Measurements from ENCODE around the gene ARHGAP9. TPM values are rescaled to one million over a fixed set of nuclear protein-coding genes. Genes with fewer than 3 reads are reported as not detected.

ARHGAP9 gene
- total and polyA plus RNA-seq, 8 donors = 2.3 to 28.1 (median 6.7) TPM; not detected in 1

- Histone ChIP-seq H3K9me3 (no peaks in the 10 kb centered on the region), H3K4me3 (no peak overlapping the region), H3K36me3 (no peaks in the 10 kb centered on the region), H3K4me1 (peaks cover 2 to 11% (median 8%) of the 10 kb centered on the region in 4 donors), H3K27ac (no peak overlapping the region), H3K27me3 (peaks cover 0 to 32% (median 0%) of the 10 kb centered on the region in 3 donors)
- no peak for DNase-seq
- no peak for TF ChIP-seq CTCF (IDR thresholded peaks at IDR 0.05)
- no peak for TF ChIP-seq POLR2A (IDR thresholded peaks at IDR 0.05)
- TF ChIP-seq POLR2AphosphoS5 (IDR thresholded peaks at IDR 0.05) = no peak
- TF ChIP-seq EP300 (IDR thresholded peaks at IDR 0.05) = no peak
- intact Hi-C loops (cut with DNase I; ENCODE audit: low total_unique reads) = no loop called here
- 52 to 68% (median 57%) methylated on average over 5 of the region's 5 CpGs for WGBS, 5 donors
Observed at GRCh38 chr12:57483466-57483865, 3.8 kb upstream of the ARHGAP9 start.

GRCh38 chr12:57481671-57482070 is 2.0 kb upstream of the ARHGAP9 start:
- Histone ChIP-seq H3K9me3 (no peaks in the 10 kb centered on the region), H3K27me3 (peaks cover 0 to 50% (median 16%) of the 10 kb centered on the region in 3 donors), H3K36me3 (no peaks in the 10 kb centered on the region), H3K27ac (no peak overlapping the region), H3K4me3 (no peak overlapping the region), H3K4me1 (peaks cover 0 to 1% (median under 1%) of the 10 kb centered on the region in 4 donors)
- no peak for DNase-seq
- 69 to 78% (median 76%) methylated on average over 1 of the region's 1 CpG for WGBS, 5 donors
- intact Hi-C loops (cut with DNase I; ENCODE audit: low total_unique reads) = no loop called here
- no peak for TF ChIP-seq CTCF (IDR thresholded peaks at IDR 0.05)
- no peak for TF ChIP-seq POLR2AphosphoS5 (IDR thresholded peaks at IDR 0.05)
- TF ChIP-seq EP300 (IDR thresholded peaks at IDR 0.05) = no peak
- TF ChIP-seq POLR2A (IDR thresholded peaks at IDR 0.05) = no peak

GRCh38 chr12:57479043-57479375 is 657 bp downstream of the ARHGAP9 start:
- 74 to 85% (median 81%) methylated on average over 10 of the region's 10 CpGs for WGBS, 5 donors
- intact Hi-C loops (cut with DNase I; ENCODE audit: low total_unique reads) = no loop called here
- peaks cover 0 to 70% (median 41%) of the 10 kb centered on the region in 3 donors for H3K27me3 ChIP-seq
- H3K36me3 ChIP-seq = peaks cover 0 to 11% (median 0%) of the 10 kb centered on the region in 4 donors
- TF ChIP-seq CTCF (IDR thresholded peaks at IDR 0.05) (no peak), EP300 (IDR thresholded peaks at IDR 0.05) (no peak), POLR2A (IDR thresholded peaks at IDR 0.05) (no peak), POLR2AphosphoS5 (IDR thresholded peaks at IDR 0.05) (no peak)
- H3K4me1 ChIP-seq = peaks cover 17 to 28% (median 23%) of the 10 kb centered on the region in 4 donors
- peak overlapping the region in 3 of 4 donors; percentile 10 to 49 (median 11) for H3K4me3 ChIP-seq
- no peak for DNase-seq
- peak overlapping the region; percentile 61 to 80 (median 71) for H3K27ac ChIP-seq
- no peaks in the 10 kb centered on the region for H3K9me3 ChIP-seq

- 50 to 53% (median 51%) methylated on average over 12 of the region's 12 CpGs for WGBS, 5 donors
- DNase-seq = no peak
- H3K27ac ChIP-seq = peak overlapping the region; percentile 1 to 80 (median 71)
- H3K4me1 ChIP-seq = peaks cover 17 to 34% (median 23%) of the 10 kb centered on the region in 4 donors
- H3K9me3 ChIP-seq = no peaks in the 10 kb centered on the region
- H3K4me3 ChIP-seq = peak overlapping the region; percentile 18 to 60 (median 45)
- TF ChIP-seq POLR2AphosphoS5 (IDR thresholded peaks at IDR 0.05) (no peak), CTCF (IDR thresholded peaks at IDR 0.05) (no peak)
- intact Hi-C loops (cut with DNase I; ENCODE audit: low total_unique reads) = no loop called here
- peaks cover 0 to 80% (median 41%) of the 10 kb centered on the region in 3 donors for H3K27me3 ChIP-seq
- H3K36me3 ChIP-seq = peaks cover 0 to 17% (median 0%) of the 10 kb centered on the region in 4 donors
Observed at GRCh38 chr12:57477710-57478681, 1.7 kb downstream of the ARHGAP9 start.

Measured in stomach (tissue), 9 donors.